Left renal pelvis (tissue), 4 donors: ENCODE measurements around the gene TEX35. TPM values are rescaled to one million over a fixed set of nuclear protein-coding genes. Genes with fewer than 3 reads are reported as not detected.
"Not testable (repeated sequence)": the region's sequence is repeated elsewhere in the genome, so short reads cannot be mapped to it uniquely, and the experiment has no call there.

Experiments used
- DNase-seq, 4 donors: peaks; one replicate each; pipeline ENCODE4 v3.0.0-alpha.2; 2013; ENCODE audit warnings: low read depth in 4 of 4, low spot score in 3 of 4
- polyA plus RNA-seq, 4 donors: library from polyadenylated mRNA; unstranded; fragments of 120-200 nt; gene quantifications; one replicate each; pipeline ENCODE4 v1.2.1, GENCODE V29; 2013; ENCODE audit not compliant: insufficient read length in 4 of 4

The TEX35 gene
- polyA plus RNA-seq, 4 donors: 0.23 TPM; not detected in 3

- no peak for DNase-seq
Measured at GRCh38 chr1:178539291-178539690, 26.4 kb downstream of the TEX35 start.

- DNase-seq: no peak
Measured at GRCh38 chr1:178540204-178540603, 27.3 kb downstream of the TEX35 start.

DNA sequence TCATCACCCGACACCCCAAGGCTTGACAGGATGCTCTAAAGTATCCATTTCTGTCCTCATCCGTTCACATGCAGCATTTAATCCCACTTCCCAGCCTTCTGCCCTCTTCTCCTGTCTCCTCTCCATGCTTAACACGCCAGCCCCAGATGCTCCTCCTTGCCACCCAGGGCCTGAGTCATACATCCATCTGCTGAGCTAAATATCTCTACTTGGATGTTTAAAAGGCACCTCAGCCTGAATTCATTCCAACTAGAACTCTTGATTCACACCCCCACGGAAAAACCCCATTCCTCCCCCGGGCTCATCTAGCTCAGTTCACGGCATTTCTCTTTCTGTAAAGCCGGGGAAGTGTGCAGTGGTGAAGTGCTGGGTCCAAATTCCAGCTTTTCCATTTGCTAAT is 27.7 kb downstream of the TEX35 start:
- no peak for DNase-seq

DNA sequence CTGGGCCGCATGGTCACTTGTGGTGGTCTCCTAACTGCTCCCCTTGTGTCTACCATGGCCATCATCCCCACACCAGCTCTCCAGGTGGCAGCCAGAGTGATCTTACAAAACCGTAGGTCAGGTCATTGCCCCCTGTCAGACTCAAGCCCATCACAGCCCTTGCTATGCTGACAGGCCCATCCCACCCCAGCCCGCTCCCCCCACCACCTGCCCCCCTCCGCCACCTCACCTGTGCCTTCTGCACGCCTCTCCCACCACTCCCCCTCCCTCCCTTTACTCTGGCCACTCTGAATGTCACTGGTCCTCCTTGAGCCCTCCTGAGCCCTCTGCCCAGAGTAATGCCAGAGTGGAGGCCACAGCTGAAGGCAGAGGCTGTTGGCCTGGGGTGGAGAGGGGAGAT is 28.5 kb downstream of the TEX35 start:
- no peak for DNase-seq

- peak in 3 of 4 donors; percentile 38 to 56 (median 44) for DNase-seq
Measured at GRCh38 chr1:178541829-178542553, 29.1 kb downstream of the TEX35 start.

DNA sequence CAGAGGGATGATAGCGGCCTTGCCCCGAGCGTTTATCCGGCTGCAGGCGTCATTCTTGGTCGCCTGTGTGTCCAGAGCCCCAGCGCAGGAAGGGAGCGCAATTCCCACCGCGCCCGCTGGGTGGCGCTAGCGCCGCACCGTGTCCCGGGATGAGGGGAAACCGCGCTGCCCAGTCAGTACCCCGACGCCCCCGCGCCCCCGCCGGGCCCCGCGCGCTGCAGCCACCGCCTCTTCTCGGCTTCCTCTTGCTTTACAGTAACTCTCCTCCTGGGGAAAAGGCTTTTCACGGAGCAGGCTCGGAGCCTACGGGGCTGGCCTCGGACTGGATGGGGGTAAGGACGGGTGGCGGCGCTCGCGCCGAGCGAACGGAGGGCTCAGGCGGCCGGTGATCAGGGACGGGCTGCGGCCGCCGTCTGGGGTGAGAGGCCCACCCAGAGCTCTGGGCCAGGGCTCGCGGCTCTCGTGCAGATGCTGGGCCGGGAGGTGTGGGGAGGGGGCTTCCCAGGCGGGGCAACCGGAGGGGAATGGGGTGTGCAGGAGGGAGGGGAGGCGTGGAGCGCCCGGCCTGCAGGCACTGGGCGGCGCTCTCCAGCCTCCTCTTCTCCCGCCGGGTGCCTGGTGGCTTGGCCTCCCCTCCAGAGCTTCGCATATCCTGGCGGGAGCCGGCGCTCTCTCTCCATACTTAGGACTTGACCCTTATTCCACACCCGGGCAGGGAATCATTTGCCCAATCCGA is 29.8 kb downstream of the TEX35 start:
- DNase-seq: peak; percentile 72 to 81 (median 76)

- peak in 1 of 4 donors; percentile 25 for DNase-seq
Measured at GRCh38 chr1:178543290-178543607, 30.3 kb downstream of the TEX35 start.

DNA sequence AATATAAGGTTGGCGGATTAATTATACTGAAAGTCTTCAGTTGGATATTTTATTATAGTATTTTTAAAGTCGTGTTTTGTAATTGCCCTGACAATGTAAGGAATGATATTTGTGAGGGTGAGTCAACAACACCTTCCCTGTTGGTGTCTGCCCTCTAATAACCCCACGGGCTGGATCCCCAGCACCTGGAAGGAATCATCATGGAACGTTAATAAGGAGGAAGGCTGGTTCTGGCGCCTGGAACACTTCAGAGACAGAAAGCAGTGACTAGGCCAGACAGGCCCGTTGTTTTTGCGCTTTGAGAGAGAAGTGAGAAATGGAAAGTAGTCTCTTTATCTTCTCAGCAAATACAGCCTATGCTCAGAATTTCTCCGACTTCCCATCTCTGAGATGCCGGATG is 31.6 kb downstream of the TEX35 start:
- no peak for DNase-seq

DNA sequence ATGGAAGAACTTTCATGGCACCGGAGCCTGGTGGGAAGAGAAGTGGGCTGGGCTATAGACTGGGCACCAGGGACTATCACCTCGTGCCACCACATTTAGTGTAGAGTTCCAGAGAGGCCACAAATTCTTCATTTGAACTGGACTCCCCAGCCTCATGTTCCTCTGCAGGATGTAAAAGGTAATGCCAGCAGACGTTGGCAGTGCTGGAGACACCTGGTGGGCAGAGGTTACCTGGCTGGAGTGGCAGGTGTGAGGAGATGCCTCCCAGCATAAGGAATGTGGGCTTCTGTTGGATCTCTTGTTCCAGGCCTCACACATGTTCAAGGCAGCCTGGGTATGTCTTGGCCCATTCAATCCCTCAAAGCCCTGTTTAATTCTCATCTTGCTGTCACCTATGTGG is 35.2 kb downstream of the TEX35 start:
- no peak for DNase-seq

- no peak for DNase-seq
Measured at GRCh38 chr1:178551307-178551706, 38.4 kb downstream of the TEX35 start.

DNA sequence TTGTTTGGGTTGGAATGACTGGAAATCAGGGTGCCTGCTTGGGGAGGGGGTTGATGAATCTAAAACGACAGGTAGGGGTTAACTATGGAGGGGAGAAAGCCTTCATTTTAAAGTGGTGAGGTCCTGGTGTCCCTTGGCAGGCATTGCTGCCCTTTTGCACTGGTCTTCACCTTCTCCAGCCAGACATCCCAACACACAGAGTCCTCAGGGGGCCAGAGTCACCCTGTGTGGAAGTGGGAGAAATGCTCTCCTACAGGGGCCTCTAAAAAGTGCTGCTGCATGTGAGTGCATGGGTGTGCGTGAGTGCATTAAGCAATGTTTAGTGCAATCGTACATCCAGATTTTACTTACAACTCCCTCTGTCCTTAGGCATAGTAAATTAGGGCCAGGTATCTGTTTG is 39.0 kb downstream of the TEX35 start:
- no peak for DNase-seq

- no peak for DNase-seq
Measured at GRCh38 chr1:178552856-178553255, 39.9 kb downstream of the TEX35 start.

DNA sequence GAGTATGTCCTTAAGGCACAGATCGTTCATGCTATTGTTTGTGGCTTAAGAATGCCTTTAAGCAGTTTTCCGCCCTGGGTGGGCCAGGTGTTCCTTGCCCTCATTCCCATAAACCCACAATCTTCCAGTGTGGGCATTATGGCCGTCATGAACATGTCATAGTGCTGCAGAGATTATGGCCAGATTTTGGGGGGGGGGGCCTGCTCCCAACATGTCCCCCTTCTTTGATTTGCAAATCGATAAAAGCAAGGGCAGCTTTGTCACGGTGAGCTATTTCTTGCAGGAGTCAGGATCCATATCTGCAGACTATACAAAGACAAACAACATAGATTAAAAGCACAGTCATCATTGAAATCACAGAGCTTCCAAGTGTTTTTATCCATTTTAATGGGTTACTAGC is 41.4 kb downstream of the TEX35 start:
- not testable (repeated sequence) for DNase-seq

DNA sequence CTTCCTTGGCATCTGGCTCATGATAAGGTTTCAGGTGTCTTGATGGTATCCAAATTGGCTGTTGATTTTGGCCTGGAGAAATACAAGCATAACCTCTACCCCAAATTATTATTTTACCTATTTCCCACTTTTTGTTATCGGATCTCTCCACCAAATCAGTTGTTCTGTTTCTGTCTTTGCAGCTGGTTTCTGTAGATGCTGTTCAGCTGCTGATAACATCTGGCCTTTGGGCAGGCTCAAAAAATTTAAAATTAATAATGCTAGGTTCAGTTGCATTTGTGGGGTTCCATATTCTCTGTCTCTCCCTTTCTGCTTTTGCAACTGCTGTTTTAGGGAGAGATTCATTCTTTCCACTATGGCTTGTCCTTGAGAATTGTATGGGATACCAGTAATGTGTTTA is 42.7 kb downstream of the TEX35 start:
- not testable (repeated sequence) for DNase-seq

- not testable (repeated sequence) for DNase-seq
Measured at GRCh38 chr1:178558816-178559215, 45.9 kb downstream of the TEX35 start.

DNA sequence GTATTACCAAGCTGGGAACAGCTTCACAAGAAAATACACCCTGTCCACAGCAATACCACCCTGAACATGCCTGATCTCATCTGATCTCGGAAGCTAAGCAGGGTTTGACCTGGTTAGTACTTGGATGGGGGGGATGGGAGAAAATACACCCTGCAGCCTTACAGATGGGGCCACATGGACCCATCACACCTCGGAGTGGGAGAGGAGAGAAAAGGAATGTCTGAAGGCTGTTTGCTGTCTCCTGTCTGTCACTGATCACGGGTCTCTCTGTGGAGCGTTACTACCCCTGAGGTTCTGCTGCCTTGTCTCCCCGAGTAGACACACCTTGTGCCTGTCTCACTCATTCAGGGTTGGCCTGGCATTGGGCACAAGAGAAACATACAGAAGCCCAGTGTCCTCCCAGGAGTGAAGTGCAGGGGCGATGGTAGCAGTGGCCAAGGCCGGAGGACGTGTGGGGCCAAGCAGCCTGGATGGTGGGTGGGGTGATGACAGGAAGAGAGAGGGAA is 48.0 kb downstream of the TEX35 start:
- DNase-seq: no peak

- DNase-seq: no peak
Measured at GRCh38 chr1:178563099-178563820, 50.4 kb downstream of the TEX35 start.

DNA sequence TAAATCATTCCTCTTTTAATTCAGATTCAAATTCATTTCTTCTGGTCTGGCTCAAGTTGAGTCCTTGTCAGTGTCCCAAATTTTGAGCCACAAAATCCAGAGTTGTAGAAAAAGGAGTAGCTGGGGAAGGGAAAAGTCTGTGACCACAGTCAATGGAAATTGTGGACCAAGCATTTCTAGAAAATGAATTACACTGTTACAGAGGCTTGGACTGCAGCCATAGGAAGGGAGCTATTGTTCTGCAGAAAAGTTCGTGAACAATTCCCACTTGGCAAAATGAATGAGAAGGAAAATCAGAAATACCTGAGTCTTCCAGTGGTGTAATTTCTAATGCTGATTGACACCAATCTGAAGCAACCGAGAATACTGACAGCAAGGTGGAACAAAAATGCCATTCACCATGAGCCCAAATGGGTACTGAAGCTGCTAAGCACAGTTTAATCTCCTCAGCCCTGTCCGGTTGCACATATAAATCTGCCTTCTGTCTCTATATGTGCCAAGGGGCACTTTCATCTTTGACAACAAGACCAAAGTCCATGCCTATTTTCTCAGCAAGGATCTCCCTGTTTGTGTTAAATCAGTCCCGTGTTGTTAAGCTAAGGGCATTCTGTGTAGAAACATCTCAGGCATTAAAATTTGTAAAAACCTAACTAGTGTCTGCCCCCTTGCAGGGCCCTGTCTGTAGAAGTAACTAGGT is 51.3 kb downstream of the TEX35 start:
- no peak for DNase-seq

DNA sequence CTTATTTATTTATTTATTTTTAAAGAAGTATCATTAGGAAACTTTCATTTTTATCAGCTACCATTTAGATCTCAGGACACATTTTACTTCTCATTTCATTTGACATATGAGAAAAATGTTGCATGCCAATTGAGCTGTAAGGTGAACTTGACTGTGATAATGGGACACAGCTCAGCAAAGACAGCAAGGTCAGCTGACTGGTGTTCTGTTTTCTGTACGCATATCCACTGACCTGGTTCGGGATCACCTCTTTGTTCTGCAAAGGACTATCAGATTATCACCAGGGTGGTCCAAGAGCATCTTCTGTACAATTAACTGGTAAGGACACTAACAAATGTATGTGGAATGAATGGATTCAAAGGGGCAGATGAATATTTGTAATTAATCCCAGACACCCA is 51.9 kb downstream of the TEX35 start:
- DNase-seq: no peak

GRCh38 chr1:178565586-178565985 is 52.7 kb downstream of the TEX35 start:
- DNase-seq: no peak

DNA sequence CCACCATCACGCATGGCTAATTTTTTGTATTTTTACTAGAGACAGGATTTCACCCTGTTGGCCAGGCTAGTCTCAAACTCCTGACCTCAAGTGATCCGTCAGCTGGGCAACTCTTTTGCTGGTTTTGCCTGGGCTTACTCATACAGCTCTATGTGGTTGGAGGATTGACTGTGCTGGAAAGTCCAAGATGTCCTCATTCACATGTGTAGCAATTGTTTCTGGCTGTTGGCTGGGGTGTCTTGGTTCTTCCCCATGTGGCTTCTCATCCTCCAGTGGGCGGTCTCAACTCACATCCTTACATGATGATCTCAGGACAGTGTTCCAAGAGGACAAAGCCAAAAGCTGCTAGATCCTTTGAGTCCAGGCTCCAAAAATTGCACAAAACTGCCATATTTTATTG is 53.3 kb downstream of the TEX35 start:
- DNase-seq: no peak
